Prostate gland (tissue), 2 donors: ENCODE results near the gene DOCK6. TPM values are rescaled to one million over a fixed set of nuclear protein-coding genes. Genes with fewer than 3 reads are reported as not detected.

ENCODE experiments used
- DNase-seq: peaks from one replicate; pipeline ENCODE4 v3.0.0-alpha.2; 2019; ENCODE audit warnings: low spot score
- H3K27ac ChIP-seq, 2 donors: fragments of 200-600 bp; sonication (generic); 2 replicates each; pipeline ENCODE4 v1.5.1; 2017 to 2019
- H3K27me3 ChIP-seq: fragments of 200-600 bp; sonication (generic); replicated peaks from 2 replicates; pipeline ENCODE4 v1.5.1; 2019; ENCODE audit not compliant: insufficient read depth
- H3K36me3 ChIP-seq, 2 donors: fragments of 200-600 bp; sonication (generic); 1 replicate in 1 of 2; 2 replicates in 1 of 2; pipeline versions ENCODE4 v1.5.1 to v1.8.1; 2017 to 2019
- H3K4me1 ChIP-seq: fragments of 200-600 bp; sonication (generic); replicated peaks from 2 replicates; pipeline ENCODE4 v1.5.1; 2019
- H3K4me3 ChIP-seq, 2 donors: fragments of 200-600 bp; sonication (generic); 2 replicates each; pipeline ENCODE4 v1.5.1; 2017 to 2019
- H3K9me3 ChIP-seq: fragments of 200-600 bp; sonication (generic); 2 replicates; pipeline ENCODE4 v1.5.1; 2017
- POLR2A ChIP-seq: fragments of 450-650 bp; IDR thresholded peaks from one replicate; pipeline ENCODE4 v1.6.1; 2016; ENCODE audit warnings: antibody characterized with exemption, mild to moderate bottlenecking
- POLR2AphosphoS5 ChIP-seq: sonication (generic); formaldehyde crosslinking; IDR thresholded peaks from one replicate; pipeline ENCODE4 v1.6.1; 2017; ENCODE audit warnings: antibody characterized with exemption
- WGBS: methylation state at CpG from one replicate; pipeline ENCODE4 v1.1.5; 2018; 5-methylcytosine and 5-hydroxymethylcytosine counted together
- intact Hi-C: fragments of 100-400 bp; cut with DNase I; formaldehyde crosslinking; loops from one replicate; pipeline ENCODE4 v1.14.2; 2022
- total RNA-seq, 2 donors: library from RNA; depleted of rRNA; stranded (reverse); fragments of >200 nt; gene quantifications; one replicate each; pipeline ENCODE4 v1.1.0, GENCODE V29; 2016
- TF ChIP-seq, protein P1 (sequence below), 4 experiments: fragments of 200-600 bp in 2 of 4; fragments of 450-650 bp in 2 of 4; sonication (generic) in 2 of 4; IDR thresholded peaks; 1 replicate in 3 of 4; 2 replicates in 1 of 4; pipeline ENCODE4 v1.5.1; 2016 to 2019; ENCODE audit warnings: antibody characterized with exemption in 4 of 4, mild to moderate bottlenecking in 2 of 4, moderate library complexity in 2 of 4

Gene DOCK6
- total RNA-seq, 2 donors from 2014 or later: 21.6 to 38.7 TPM

DNA sequence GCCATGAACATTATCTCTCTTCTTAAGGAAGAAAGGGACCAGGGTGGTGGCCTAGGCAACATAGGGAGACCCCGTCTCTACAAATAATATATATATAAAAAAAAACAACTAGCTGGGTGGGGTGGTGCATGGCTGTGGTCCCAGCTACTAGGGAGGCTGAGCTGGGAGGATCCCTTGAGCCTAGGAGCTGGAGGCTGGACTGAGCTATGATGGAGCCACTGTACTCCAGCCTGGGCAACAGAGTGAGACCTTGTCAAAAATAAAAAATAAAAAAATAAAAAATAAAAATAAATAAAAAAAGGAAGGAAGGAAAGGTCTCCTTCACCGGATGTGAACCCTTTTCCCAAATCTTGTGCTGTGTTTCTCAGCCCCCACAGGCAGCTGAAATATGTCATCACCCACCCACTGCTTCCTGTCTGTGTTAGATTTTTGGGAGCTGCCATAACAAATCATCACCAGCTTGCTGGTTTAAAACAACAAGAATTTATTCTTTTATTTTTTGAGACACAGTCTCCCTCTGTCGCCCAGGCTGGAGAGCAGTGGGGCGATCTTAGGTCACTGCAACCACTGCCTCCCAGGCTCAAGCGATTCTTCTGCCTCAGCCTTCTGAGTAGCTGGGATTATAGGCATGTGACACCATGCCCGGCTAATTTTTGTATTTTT lies 24.1 kb upstream of the DOCK6 start:
- H3K4me1 ChIP-seq: no peaks in the 10 kb centered on the region
- no peak overlapping the region for H3K4me3 ChIP-seq
- DNase-seq: no peak
- no peaks in the 10 kb centered on the region for H3K9me3 ChIP-seq
- intact Hi-C loops: no loop called here
- TF ChIP-seq POLR2AphosphoS5: no peak
- no peak overlapping the region for H3K27ac ChIP-seq
- H3K27me3 ChIP-seq: no peaks in the 10 kb centered on the region
- H3K36me3 ChIP-seq: no peaks in the 10 kb centered on the region
- 61% methylated on average over 6 of the region's 6 CpGs for WGBS

DNA sequence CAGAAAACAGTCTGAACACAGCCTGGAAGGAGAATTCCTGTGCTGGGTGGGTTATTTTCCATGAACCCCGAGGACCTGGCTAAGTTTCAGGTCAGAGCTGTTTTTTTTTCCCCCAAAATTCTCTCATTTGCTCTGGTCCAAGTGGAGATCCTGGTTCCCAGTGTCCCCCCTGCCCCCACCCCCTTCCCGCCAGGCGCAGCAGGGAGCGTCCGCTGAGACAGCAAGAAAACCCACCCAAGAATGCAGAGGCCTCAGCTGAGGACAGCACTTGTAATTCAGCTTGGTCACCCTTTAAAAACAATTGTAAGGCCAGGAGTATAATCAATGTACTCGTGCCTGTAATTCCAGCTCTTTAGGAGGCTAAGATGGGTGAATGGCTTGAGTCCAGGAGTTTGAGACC lies 22.2 kb upstream of the DOCK6 start:
- no peaks in the 10 kb centered on the region for H3K4me1 ChIP-seq
- TF ChIP-seq POLR2A (no peak), POLR2AphosphoS5 (no peak)
- TF ChIP-seq, protein P1, sequence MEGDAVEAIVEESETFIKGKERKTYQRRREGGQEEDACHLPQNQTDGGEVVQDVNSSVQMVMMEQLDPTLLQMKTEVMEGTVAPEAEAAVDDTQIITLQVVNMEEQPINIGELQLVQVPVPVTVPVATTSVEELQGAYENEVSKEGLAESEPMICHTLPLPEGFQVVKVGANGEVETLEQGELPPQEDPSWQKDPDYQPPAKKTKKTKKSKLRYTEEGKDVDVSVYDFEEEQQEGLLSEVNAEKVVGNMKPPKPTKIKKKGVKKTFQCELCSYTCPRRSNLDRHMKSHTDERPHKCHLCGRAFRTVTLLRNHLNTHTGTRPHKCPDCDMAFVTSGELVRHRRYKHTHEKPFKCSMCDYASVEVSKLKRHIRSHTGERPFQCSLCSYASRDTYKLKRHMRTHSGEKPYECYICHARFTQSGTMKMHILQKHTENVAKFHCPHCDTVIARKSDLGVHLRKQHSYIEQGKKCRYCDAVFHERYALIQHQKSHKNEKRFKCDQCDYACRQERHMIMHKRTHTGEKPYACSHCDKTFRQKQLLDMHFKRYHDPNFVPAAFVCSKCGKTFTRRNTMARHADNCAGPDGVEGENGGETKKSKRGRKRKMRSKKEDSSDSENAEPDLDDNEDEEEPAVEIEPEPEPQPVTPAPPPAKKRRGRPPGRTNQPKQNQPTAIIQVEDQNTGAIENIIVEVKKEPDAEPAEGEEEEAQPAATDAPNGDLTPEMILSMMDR (IDR thresholded peaks at IDR 0.05): no peak
- no peaks in the 10 kb centered on the region for H3K36me3 ChIP-seq
- H3K4me3 ChIP-seq: no peak overlapping the region
- no peaks in the 10 kb centered on the region for H3K27me3 ChIP-seq
- H3K9me3 ChIP-seq: no peaks in the 10 kb centered on the region
- DNase-seq: no peak
- intact Hi-C loops: no loop called here
- H3K27ac ChIP-seq: no peak overlapping the region
- WGBS: 50% methylated on average over 6 of the region's 6 CpGs

DNA sequence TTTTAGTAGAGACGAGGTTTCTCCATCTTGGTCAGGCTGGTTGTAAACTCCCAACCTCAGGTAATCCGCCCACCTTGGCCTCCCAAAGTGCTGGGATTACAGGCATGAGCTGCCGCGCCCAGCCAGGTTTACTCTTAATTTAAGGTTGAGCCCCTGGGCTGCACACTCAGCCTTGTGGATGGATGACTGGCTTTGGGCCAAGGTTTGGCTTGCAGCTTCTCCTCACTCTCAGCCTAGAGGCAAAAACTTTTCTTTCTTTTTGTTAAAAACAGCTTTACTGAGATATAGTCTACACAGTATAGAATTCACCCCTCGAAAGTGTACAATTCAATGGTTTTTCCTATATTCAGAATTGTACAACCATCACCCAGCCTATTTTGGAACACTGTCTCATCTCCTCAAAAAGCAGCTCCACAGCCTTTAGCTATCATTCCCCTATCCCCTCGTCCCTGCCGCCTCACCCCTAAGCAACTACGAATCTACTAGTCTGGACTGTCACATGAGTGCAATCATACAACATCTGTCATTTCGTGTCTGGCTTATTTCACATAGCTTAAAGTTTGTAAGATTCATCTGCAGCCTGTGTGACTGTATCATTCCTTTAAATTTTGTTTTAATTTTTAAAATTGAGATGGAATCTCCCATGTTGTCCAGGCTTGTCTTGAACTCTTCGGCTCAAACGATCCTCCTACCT lies 19.2 kb upstream of the DOCK6 start:
- no peak for DNase-seq
- Histone ChIP-seq H3K27ac (no peak overlapping the region), H3K4me3 (no peak overlapping the region), H3K4me1 (no peaks in the 10 kb centered on the region), H3K27me3 (no peaks in the 10 kb centered on the region), H3K36me3 (no peaks in the 10 kb centered on the region), H3K9me3 (no peaks in the 10 kb centered on the region)
- WGBS: 57% methylated on average over 11 of the region's 11 CpGs
- TF ChIP-seq POLR2A: no peak
- TF ChIP-seq POLR2AphosphoS5: no peak
- TF ChIP-seq, protein P1 (IDR thresholded peaks at IDR 0.05): no peak
- intact Hi-C loops: no loop called here

DNA sequence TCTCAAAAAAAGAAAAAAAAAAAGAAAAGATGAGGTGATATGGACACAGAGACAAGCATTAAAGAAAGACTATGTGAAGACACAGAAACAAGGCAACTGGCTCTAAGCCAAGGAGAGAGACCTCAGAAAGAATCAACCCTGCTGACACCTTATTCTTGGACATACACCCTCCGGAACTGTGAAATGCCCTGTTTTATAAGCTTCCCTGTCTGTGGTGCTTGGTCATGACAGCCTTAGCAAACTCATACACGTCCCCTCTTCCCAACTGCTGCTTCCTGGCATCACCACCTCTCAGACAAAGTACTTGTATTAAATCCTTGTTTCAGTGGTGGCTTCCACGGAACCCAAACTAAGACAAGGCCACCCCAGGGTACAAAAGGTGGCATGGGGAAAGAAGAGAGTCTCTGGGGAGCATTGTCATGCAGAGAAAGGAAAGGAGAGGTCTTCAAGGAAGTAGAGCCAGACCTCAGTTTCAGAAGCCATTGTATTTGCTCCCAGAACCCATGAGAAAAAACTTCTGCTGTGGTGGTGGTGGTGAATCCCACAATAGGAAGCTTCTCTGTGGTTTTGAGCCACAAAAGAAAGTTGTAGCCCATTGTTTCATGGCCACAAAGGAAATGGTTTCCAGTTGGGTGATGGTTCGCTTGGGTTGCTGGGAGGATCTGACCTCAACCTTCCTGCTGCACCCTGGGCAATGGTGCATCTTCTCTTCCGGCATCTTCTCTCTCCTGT lies 17.3 kb upstream of the DOCK6 start:
- Histone ChIP-seq H3K4me3 (no peak overlapping the region), H3K27ac (no peak overlapping the region), H3K9me3 (no peaks in the 10 kb centered on the region), H3K4me1 (no peaks in the 10 kb centered on the region), H3K36me3 (no peaks in the 10 kb centered on the region), H3K27me3 (no peaks in the 10 kb centered on the region)
- intact Hi-C loops: no loop called here
- 79% methylated on average over 5 of the region's 5 CpGs for WGBS
- TF ChIP-seq POLR2AphosphoS5 (no peak), POLR2A (no peak)
- TF ChIP-seq, protein P1 (IDR thresholded peaks at IDR 0.05): no peak
- no peak for DNase-seq

DNA sequence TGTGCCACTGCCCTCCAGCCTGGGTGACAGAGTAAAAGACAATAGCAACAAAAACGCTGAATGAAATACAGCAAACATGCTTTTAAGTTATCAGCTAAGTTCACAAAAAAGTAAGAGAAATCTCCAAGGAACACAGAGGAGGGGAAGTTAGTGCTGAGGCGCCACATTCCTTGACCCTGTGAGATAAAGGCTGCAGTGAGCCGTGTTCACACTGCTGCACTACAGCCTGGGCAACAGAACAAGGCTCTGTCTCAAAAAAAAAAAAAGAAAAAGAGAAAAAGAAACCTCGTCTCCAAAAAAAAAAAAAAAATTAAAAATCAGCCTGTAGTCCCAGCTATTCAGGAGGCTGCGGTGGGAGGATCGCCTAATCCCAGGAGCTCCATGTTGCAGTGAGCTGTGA lies 16.3 kb upstream of the DOCK6 start:
- no peak for DNase-seq
- Histone ChIP-seq H3K27ac (no peak overlapping the region), H3K27me3 (no peaks in the 10 kb centered on the region), H3K9me3 (no peaks in the 10 kb centered on the region), H3K4me1 (no peaks in the 10 kb centered on the region), H3K36me3 (no peaks in the 10 kb centered on the region), H3K4me3 (no peak overlapping the region)
- TF ChIP-seq POLR2A: no peak
- no peak for TF ChIP-seq POLR2AphosphoS5
- TF ChIP-seq, protein P1 (IDR thresholded peaks at IDR 0.05): no peak
- WGBS: 38% methylated on average over 6 of the region's 6 CpGs
- intact Hi-C loops: no loop called here
